GM12878 (cell line): ENCODE measurements around the gene FOXK2. TPM values are rescaled to one million over a fixed set of nuclear protein-coding genes. Genes with fewer than 3 reads are reported as not detected.

ENCODE experiments used
- ATAC-seq: fragments of 200-7000 bp; cut with Tn5 transposase; 3 replicates; pipeline ENCODE4 v1.9.1; 2020; ENCODE audit warnings: mild to moderate bottlenecking, moderate library complexity
- BruUV-seq: library from RNA; stranded (reverse); fragments of 400-500 nt; replicated peaks from 2 replicates; lab custom pipeline; 2021; lab: Mats Ljungman, UMichigan
- CTCF ChIA-PET: fragments of 300-600 bp; sonication (Branson Sonifier 250); formaldehyde crosslinking; extraction: SDS; loops from one replicate; lab custom pipeline; 2021; ENCODE audit warnings: inconsistent platforms; lab: Yijun Ruan, JAX
- POLR2A ChIA-PET: fragments of 350-600 bp; formaldehyde crosslinking; extraction: SDS; loops from one replicate; lab custom pipeline; 2021; ENCODE audit warnings: inconsistent platforms; lab: Charles Lee
- RAD21 ChIA-PET: fragments of 300-600 bp; sonication (Branson Sonifier 250); formaldehyde crosslinking; loops from one replicate; lab custom pipeline; 2023; ENCODE audit warnings: antibody characterized with exemption; ENCODE audit not compliant: unreplicated experiment; lab: Charles Lee
- SMC1A ChIA-PET: fragments of 300-600 bp; sonication (Branson Sonifier 250); formaldehyde crosslinking; loops from one replicate; lab custom pipeline; 2023; ENCODE audit not compliant: unreplicated experiment, uncharacterized antibody; lab: Charles Lee
- DNase-seq: peaks from one replicate; pipeline ENCODE4 v3.0.0-alpha.2; 2011; ENCODE audit warnings: low read depth, low spot score
- FAIRE-seq: peaks from 3 replicates; lab custom pipeline; 2011; peaks lifted over from hg19 to GRCh38; lab: Jason Lieb, UNC
- H2AFZ ChIP-seq: 2 replicates; pipeline ENCODE4 v1.6.0; 2011; ENCODE audit warnings: low read depth, low read length, control low read depth; ENCODE audit not compliant: control insufficient read depth
- H3K27ac ChIP-seq: 2 replicates; pipeline ENCODE4 v1.5.1; 2011; ENCODE audit warnings: control low read depth; ENCODE audit not compliant: control insufficient read depth, insufficient read depth
- H3K27me3 ChIP-seq, 2 experiments: replicated peaks in 1 of 2; 2 replicates each; pipeline versions ENCODE4 v1.6.0 to v1.6.1; 2011; ENCODE audit warnings: low read length in 1 of 2; ENCODE audit not compliant: control insufficient read depth in 2 of 2, insufficient read depth in 2 of 2
- H3K36me3 ChIP-seq, 2 experiments: 2 replicates each; pipeline ENCODE4 v1.5.1; 2011; ENCODE audit warnings: low read length in 1 of 2; ENCODE audit not compliant: control insufficient read depth in 2 of 2, insufficient read depth in 2 of 2
- H3K4me1 ChIP-seq: 2 replicates; pipeline ENCODE4 v1.6.1; 2011; ENCODE audit warnings: mild to moderate bottlenecking, low read length, moderate library complexity, mixed read lengths; ENCODE audit not compliant: control insufficient read depth, insufficient read depth
- H3K4me2 ChIP-seq: 2 replicates; pipeline ENCODE4 v1.6.0; 2011; ENCODE audit warnings: control low read depth; ENCODE audit not compliant: control insufficient read depth, insufficient read depth
- H3K4me3 ChIP-seq: fragments of 200-600 bp; sonication (generic); 2 replicates; pipeline ENCODE4 v1.5.1; 2016
- H3K79me2 ChIP-seq: 2 replicates; pipeline ENCODE4 v1.6.0; 2011; ENCODE audit warnings: low read length; ENCODE audit not compliant: control insufficient read depth, insufficient read depth
- H3K9ac ChIP-seq: 2 replicates; pipeline ENCODE4 v1.8.0; 2011; ENCODE audit warnings: low read length, control low read depth, mixed read lengths; ENCODE audit not compliant: control insufficient read depth, insufficient read depth
- H3K9me3 ChIP-seq: replicated peaks from 3 replicates; pipeline ENCODE4 v1.5.1; 2011; ENCODE audit warnings: mild to moderate bottlenecking, low read length; ENCODE audit not compliant: control insufficient read depth, insufficient read depth
- H4K20me1 ChIP-seq: 2 replicates; pipeline ENCODE4 v1.6.0; 2011; ENCODE audit not compliant: control insufficient read depth, insufficient read depth
- BCLAF1 ChIP-seq: fragments of 450-650 bp; IDR thresholded peaks from 2 replicates; pipeline ENCODE4 v1.6.1; 2017; ENCODE audit warnings: antibody characterized with exemption, mild to moderate bottlenecking, moderate library complexity
- E4F1 ChIP-seq: fragments of 450-650 bp; IDR thresholded peaks from 2 replicates; pipeline ENCODE4 v1.6.1; 2018; ENCODE audit warnings: borderline replicate concordance, mild to moderate bottlenecking; ENCODE audit not compliant: partially characterized antibody
- EED ChIP-seq: sonication (generic); IDR thresholded peaks from 2 replicates; pipeline ENCODE4 v1.6.1; 2016; ENCODE audit warnings: antibody characterized with exemption, low read depth
- JUND ChIP-seq: IDR thresholded peaks from 2 replicates; pipeline ENCODE4 v1.6.1; 2012; ENCODE audit warnings: low read depth, mild to moderate bottlenecking, low read length, improper control_type of control experiment, moderate library complexity
- MAX ChIP-seq: IDR thresholded peaks from 2 replicates; pipeline ENCODE4 v1.6.1; 2012; ENCODE audit warnings: low read depth, low read length, improper control_type of control experiment
- RB1 ChIP-seq: fragments of 450-650 bp; formaldehyde crosslinking; IDR thresholded peaks from 2 replicates; pipeline ENCODE4 v1.6.1; 2017; ENCODE audit warnings: mild to moderate bottlenecking, borderline replicate concordance
- SMC3 ChIP-seq: IDR thresholded peaks from 2 replicates; pipeline ENCODE4 v1.6.1; 2011; ENCODE audit warnings: low read length, improper control_type of control experiment, borderline replicate concordance
- TCF3 ChIP-seq: IDR thresholded peaks from 2 replicates; pipeline ENCODE4 v1.6.1; 2012; ENCODE audit warnings: low read depth, mild to moderate bottlenecking, low read length, borderline replicate concordance; ENCODE audit not compliant: insufficient read depth
- WGBS: methylation state at CpG from one replicate; pipeline ENCODE4 v1.1.6; 2016; ENCODE audit warnings: low lambda C conversion rate; ENCODE audit not compliant: insufficient replicate concordance, insufficient coverage; ENCODE audit errors: missing lambda C conversion rate; 5-methylcytosine and 5-hydroxymethylcytosine counted together
- in situ Hi-C: fragments of 300-500 bp; cut with MboI; formaldehyde crosslinking; loops from 9 replicates; pipeline ENCODE4 v1.14.3; 2018; ENCODE audit warnings: mixed read lengths
- intact Hi-C: fragments of 100-400 bp; cut with micrococcal nuclease; formaldehyde crosslinking; loops from one replicate; pipeline ENCODE4 v1.14.2; 2022; ENCODE audit not compliant: unreplicated experiment
- polyA plus RNA-seq, 11 experiments: library from polyadenylated mRNA; depleted of rRNA in 4 of 11; unstranded in 6 of 11; stranded (reverse) in 5 of 11; fragments of >200 nt; fragmentation: Nextera tagmentation in 4 of 11; fragmentation: Illumina TruSeq in 1 of 11; extraction: Ambion mirVana in 4 of 11; extraction: Trizol in 1 of 11; gene quantifications; 1 replicate in 1 of 11; 2 replicates in 10 of 11; pipeline versions ENCODE4 v1.2.1 to v1.2.3, GENCODE V29; 2011 to 2016; ENCODE audit warnings: inconsistent platforms in 2 of 11, missing spikeins in 2 of 11, low read depth in 1 of 11
- total RNA-seq, 4 experiments: library from RNA; depleted of rRNA in 3 of 4; stranded (reverse); fragments of >200 nt in 3 of 4; fragmentation: Illumina TruSeq in 1 of 4; extraction: Trizol in 1 of 4; gene quantifications; 2 replicates each; pipeline versions ENCODE4 v1.2.1 to v1.2.3, GENCODE V29; 2013 to 2021

Gene FOXK2
- total and polyA plus RNA-seq, 10 of the 15 experiments (the other 5 are each of a cell fraction or from before 2014, with no cell fraction given): 2.4 to 56.8 (median 34.4) TPM

- DNase-seq: no peak
- peaks cover 9 to 14% of the 10 kb centered on the region in 2 experiments; a peak in 3 of 4 replicates for H3K36me3 ChIP-seq
- CTCF ChIA-PET: interaction anchor here (0.7 kb wide), 1 partner anchor 61 kb away, joined by 3 read pairs; no protein-coding TSS in a partner anchor
- TF ChIP-seq JUND: no peak
- no peak for TF ChIP-seq E4F1
- no peak for TF ChIP-seq BCLAF1
- TF ChIP-seq TCF3: no peak
- TF ChIP-seq SMC3: no peak
- TF ChIP-seq MAX: no peak
- TF ChIP-seq RB1: no peak
- TF ChIP-seq EED: no peak
- TF ChIP-seq, all 136 proteins: peak for 0
- H3K27ac ChIP-seq: no peak overlapping the region
- no peak overlapping the region for H2AFZ ChIP-seq
- H3K4me2 ChIP-seq: no peak overlapping the region
- no peak overlapping the region for H3K4me3 ChIP-seq
- FAIRE-seq (no peak), ATAC-seq (no peak)
- H3K4me1 ChIP-seq: peaks cover 6% of the 10 kb centered on the region
- H4K20me1 ChIP-seq: no peaks in the 10 kb centered on the region
- ChIA-PET SMC1A (no interaction called here), POLR2A (no interaction called here), RAD21 (no interaction called here)
- no TSS peak for BruUV-seq
- in situ Hi-C loops (no loop called here), intact Hi-C loops (loop anchor here (5.0 kb wide), 1 partner anchor 138 kb away; no protein-coding TSS in a partner anchor)
- H3K9ac ChIP-seq: no peak overlapping the region
- H3K27me3 ChIP-seq: no peaks in the 10 kb centered on the region
- no peaks in the 10 kb centered on the region for H3K79me2 ChIP-seq
- H3K9me3 ChIP-seq: no peaks in the 10 kb centered on the region
- 88% methylated on average over 21 of the region's 21 CpGs for WGBS
Observed at GRCh38 chr17:82489851-82490511, 29.6 kb upstream of the FOXK2 start.
